Osteoblast (primary cell): ENCODE results near the gene C11orf24. TPM values are rescaled to one million over a fixed set of nuclear protein-coding genes. Genes with fewer than 3 reads are reported as not detected.

Experiments
- DNase-seq: peaks from one replicate; pipeline ENCODE4 v3.0.0; 2011; ENCODE audit warnings: low spot score, mixed read lengths; ENCODE audit not compliant: insufficient read length; ENCODE audit errors: missing footprints
- H2AFZ ChIP-seq: 2 replicates; pipeline ENCODE4 v1.6.0; 2011; ENCODE audit warnings: mild to moderate bottlenecking, low read length
- H3K27ac ChIP-seq: 2 replicates; pipeline ENCODE4 v1.5.1; 2011; ENCODE audit warnings: mild to moderate bottlenecking, low read depth, low read length, moderate library complexity
- H3K27me3 ChIP-seq: 2 replicates; pipeline ENCODE4 v1.6.0; 2012; ENCODE audit warnings: mild to moderate bottlenecking, control low read depth, inconsistent platforms, low read length, moderate library complexity; ENCODE audit not compliant: insufficient read depth
- H3K36me3 ChIP-seq: 2 replicates; pipeline ENCODE4 v1.5.1; 2011; ENCODE audit warnings: mild to moderate bottlenecking, low read length, control low read depth, moderate library complexity; ENCODE audit not compliant: insufficient read depth
- H3K4me1 ChIP-seq: 2 replicates; pipeline ENCODE4 v1.5.1; 2011; ENCODE audit warnings: mild to moderate bottlenecking, low read length, control low read depth, moderate library complexity; ENCODE audit not compliant: insufficient read depth
- H3K4me2 ChIP-seq: 2 replicates; pipeline ENCODE4 v1.6.0; 2011; ENCODE audit warnings: mild to moderate bottlenecking, low read length; ENCODE audit not compliant: insufficient read depth
- H3K4me3 ChIP-seq: fragments of 200-600 bp; sonication (generic); 3 replicates; pipeline ENCODE4 v1.5.1; 2012; ENCODE audit warnings: mild to moderate bottlenecking, low read length, inconsistent platforms; ENCODE audit not compliant: insufficient read depth
- H3K79me2 ChIP-seq: 2 replicates; pipeline ENCODE4 v1.6.0; 2012; ENCODE audit warnings: mild to moderate bottlenecking, low read length, control low read depth, inconsistent platforms; ENCODE audit not compliant: insufficient read depth
- H3K9me3 ChIP-seq: 2 replicates; pipeline ENCODE4 v1.5.1; 2011; ENCODE audit warnings: low read depth, low read length, control low read depth
- H4K20me1 ChIP-seq: 2 replicates; pipeline ENCODE4 v1.6.0; 2012; ENCODE audit warnings: mild to moderate bottlenecking, low read length, control low read depth; ENCODE audit not compliant: insufficient read depth
- CTCF ChIP-seq: IDR thresholded peaks from 2 replicates; pipeline ENCODE4 v1.5.1; 2011; ENCODE audit warnings: mild to moderate bottlenecking, low read depth, low read length, moderate library complexity; ENCODE audit errors: extremely low read depth
- total RNA-seq: library from RNA; depleted of rRNA; stranded (reverse); fragments of >200 nt; gene quantifications from 2 replicates; pipeline ENCODE4 v1.2.3, GENCODE V29; 2012

C11orf24 gene
- total RNA-seq, 1 donor: 40.5 TPM

- H3K36me3 ChIP-seq: peaks cover 32% of the 10 kb centered on the region
These were observed 13.4 kb downstream of the C11orf24 start for GRCh38 chr11:68258363-68258765.

GRCh38 chr11:68257477-68258362 is 14.1 kb downstream of the C11orf24 start:
- H3K4me3 ChIP-seq: peak overlapping the region; percentile 38
- no peaks in the 10 kb centered on the region for H3K27me3 ChIP-seq
- peaks cover 25% of the 10 kb centered on the region for H3K36me3 ChIP-seq
- no peaks in the 10 kb centered on the region for H3K9me3 ChIP-seq
- H3K27ac ChIP-seq: no peak overlapping the region
- H3K79me2 ChIP-seq: no peaks in the 10 kb centered on the region
- peak; percentile 83 for TF ChIP-seq CTCF
- H3K4me1 ChIP-seq: peaks cover 19% of the 10 kb centered on the region
- peaks cover 14% of the 10 kb centered on the region for H4K20me1 ChIP-seq
- H3K4me2 ChIP-seq: peak overlapping the region; percentile 75
- peak overlapping the region; percentile 81 for H2AFZ ChIP-seq
- DNase-seq: peak; percentile 97

More at GRCh38 chr11:68258363-68258765, 13.4 kb downstream of the C11orf24 start:
- Histone ChIP-seq H3K27me3 (no peaks in the 10 kb centered on the region), H3K4me1 (peaks cover 19% of the 10 kb centered on the region), H2AFZ (no peak overlapping the region), H3K4me2 (no peak overlapping the region), H3K79me2 (no peaks in the 10 kb centered on the region), H3K27ac (no peak overlapping the region), H4K20me1 (peaks cover 19% of the 10 kb centered on the region), H3K9me3 (no peaks in the 10 kb centered on the region), H3K4me3 (no peak overlapping the region)
- no peak for DNase-seq
- TF ChIP-seq CTCF: no peak

GRCh38 chr11:68256331-68256741 is 15.4 kb downstream of the C11orf24 start:
- H3K36me3 ChIP-seq: peaks cover 11% of the 10 kb centered on the region
- H2AFZ ChIP-seq: no peak overlapping the region
- peak overlapping the region; percentile 25 for H3K27ac ChIP-seq
- peak; percentile 85 for DNase-seq
- peaks cover 7% of the 10 kb centered on the region for H4K20me1 ChIP-seq
- H3K79me2 ChIP-seq: no peaks in the 10 kb centered on the region
- H3K4me1 ChIP-seq: peaks cover 19% of the 10 kb centered on the region
- no peaks in the 10 kb centered on the region for H3K27me3 ChIP-seq
- H3K9me3 ChIP-seq: no peaks in the 10 kb centered on the region
- H3K4me2 ChIP-seq: peak overlapping the region; percentile 75
- TF ChIP-seq CTCF: no peak
- no peak overlapping the region for H3K4me3 ChIP-seq

GRCh38 chr11:68255526-68255925 is 16.2 kb downstream of the C11orf24 start:
- no peaks in the 10 kb centered on the region for H4K20me1 ChIP-seq
- DNase-seq: peak; percentile 68
- no peak overlapping the region for H3K27ac ChIP-seq
- peaks cover 19% of the 10 kb centered on the region for H3K4me1 ChIP-seq
- H3K36me3 ChIP-seq: peaks cover 3% of the 10 kb centered on the region
- H3K79me2 ChIP-seq: no peaks in the 10 kb centered on the region
- H3K4me3 ChIP-seq: no peak overlapping the region
- no peak for TF ChIP-seq CTCF
- H2AFZ ChIP-seq: no peak overlapping the region
- no peaks in the 10 kb centered on the region for H3K9me3 ChIP-seq
- no peaks in the 10 kb centered on the region for H3K27me3 ChIP-seq
- H3K4me2 ChIP-seq: no peak overlapping the region
